MCF 10A (cell line): Measurements from ENCODE around the gene ENTR1. TPM values are rescaled to one million over a fixed set of nuclear protein-coding genes. Genes with fewer than 3 reads are reported as not detected.
"Not testable (repeated sequence)": the region's sequence is repeated elsewhere in the genome, so short reads cannot be mapped to it uniquely, and the experiment has no call there.

Experiments
- BruUV-seq: library from RNA; stranded (reverse); fragments of 400-500 nt; replicated peaks from 2 replicates; lab custom pipeline; 2021; lab: Mats Ljungman, UMichigan
- CTCF ChIA-PET: fragments of 300-600 bp; sonication (Branson Sonifier 250); formaldehyde crosslinking; extraction: SDS; loops from one replicate; lab custom pipeline; 2021; ENCODE audit warnings: antibody characterized with exemption, inconsistent platforms; lab: Yijun Ruan, JAX
- POLR2A ChIA-PET: fragments of 300-600, 350-650 bp; sonication (Branson Sonifier 250); formaldehyde crosslinking; extraction: SDS; loops from one replicate; lab custom pipeline; 2020; ENCODE audit warnings: antibody characterized with exemption, inconsistent platforms; lab: Yijun Ruan, JAX
- DNase-seq: peaks from one replicate; pipeline ENCODE4 v3.0.0-alpha.2; 2018; ENCODE audit not compliant: unreplicated experiment
- H3K27ac Mint-ChIP-seq: one replicate; pipeline ENCODE4 v1.8.0; 2022; ENCODE audit warnings: mild to moderate bottlenecking, low read depth, mixed read lengths; ENCODE audit not compliant: unreplicated experiment
- H3K27me3 Mint-ChIP-seq: one replicate; pipeline ENCODE4 v1.8.0; 2022; ENCODE audit warnings: mixed read lengths; ENCODE audit not compliant: insufficient read depth, unreplicated experiment
- H3K36me3 Mint-ChIP-seq: one replicate; pipeline ENCODE4 v1.8.0; 2022; ENCODE audit warnings: mild to moderate bottlenecking, moderate library complexity, mixed read lengths; ENCODE audit not compliant: insufficient read depth, unreplicated experiment
- H3K4me1 Mint-ChIP-seq: one replicate; pipeline ENCODE4 v1.8.0; 2022; ENCODE audit warnings: mixed read lengths; ENCODE audit not compliant: insufficient read depth, unreplicated experiment
- H3K4me3 Mint-ChIP-seq: one replicate; pipeline ENCODE4 v1.8.0; 2022; ENCODE audit warnings: mild to moderate bottlenecking, moderate library complexity, mixed read lengths; ENCODE audit not compliant: unreplicated experiment
- H3K9me3 Mint-ChIP-seq: one replicate; pipeline ENCODE4 v1.8.0; 2022; ENCODE audit warnings: mixed read lengths; ENCODE audit not compliant: unreplicated experiment
- CTCF ChIP-seq: fragments of 200-600 bp; IDR thresholded peaks from one replicate; pipeline ENCODE4 v1.8.0; 2022; ENCODE audit warnings: antibody characterized with exemption, mild to moderate bottlenecking; ENCODE audit not compliant: unreplicated experiment
- intact Hi-C: fragments of 100-400 bp; cut with micrococcal nuclease; formaldehyde crosslinking; loops from 2 replicates; pipeline ENCODE4 v1.14.1; 2022
- total RNA-seq: library from RNA; stranded (reverse); gene quantifications from 2 replicates; pipeline ENCODE4 v1.2.3, GENCODE V29; 2022

Gene ENTR1
- total RNA-seq, 1 experiment from 2014 or later = 82.2 TPM

GRCh38 chr9:136412962-136413361 is 2.5 kb upstream of the ENTR1 start:
- intact Hi-C loops = no loop called here
- Mint-ChIP-seq H3K4me3 (no peak overlapping the region), H3K27ac (no peak overlapping the region), H3K27me3 (no peaks in the 10 kb centered on the region), H3K4me1 (peaks cover 19% of the 10 kb centered on the region), H3K36me3 (peaks cover 63% of the 10 kb centered on the region), H3K9me3 (no peaks in the 10 kb centered on the region)
- POLR2A ChIA-PET = interaction anchor here (0.6 to 5.1 kb wide), 5 partner anchors 12 to 215 kb away, joined by 3 to 34 read pairs (median 5); partner anchors contain the start of gene INPP5E
- no peak for TF ChIP-seq CTCF
- CTCF ChIA-PET = interaction anchor here (1.8 to 2.5 kb wide), 3 partner anchors 11 to 213 kb away, joined by 4 to 9 read pairs (median 6); no protein-coding TSS in a partner anchor
- DNase-seq = no peak
- no TSS peak for BruUV-seq

GRCh38 chr9:136411378-136411777 is 964 bp upstream of the ENTR1 start:
- Mint-ChIP-seq H3K9me3 (no peaks in the 10 kb centered on the region), H3K27ac (peak overlapping the region; percentile 97), H3K4me1 (peaks cover 19% of the 10 kb centered on the region), H3K4me3 (peak overlapping the region; percentile 96), H3K27me3 (no peaks in the 10 kb centered on the region), H3K36me3 (peaks cover 63% of the 10 kb centered on the region)
- ChIA-PET POLR2A (interaction anchor here (0.7 to 5.1 kb wide), 9 partner anchors 8 to 83 kb away, joined by 3 to 37 read pairs (median 6); partner anchors contain the start of genes DNLZ, INPP5E and SNAPC4), CTCF (interaction anchor here (2.5 kb wide), 1 partner anchor 13 kb away, joined by 6 read pairs; no protein-coding TSS in a partner anchor)
- DNase-seq = no peak
- no peak for TF ChIP-seq CTCF
- BruUV-seq = TSS peak; percentile 44
- intact Hi-C loops = no loop called here

- DNase-seq = peak; percentile 46
- Mint-ChIP-seq H3K27ac (peak overlapping the region; percentile 97), H3K9me3 (no peaks in the 10 kb centered on the region), H3K4me3 (peak overlapping the region; percentile 96), H3K27me3 (no peaks in the 10 kb centered on the region), H3K4me1 (peaks cover 19% of the 10 kb centered on the region), H3K36me3 (peaks cover 65% of the 10 kb centered on the region)
- POLR2A ChIA-PET = interaction anchor here (0.5 to 5.1 kb wide), 17 partner anchors 8 to 814 kb away, joined by 3 to 37 read pairs (median 3); partner anchors contain the start of genes DNLZ, INPP5E, SNAPC4 and TMEM141
- BruUV-seq = TSS peak; percentile 54
- no peak for TF ChIP-seq CTCF
- intact Hi-C loops = no loop called here
- CTCF ChIA-PET = interaction anchor here (0.6 to 1.7 kb wide), 5 partner anchors 9 to 74 kb away, joined by 3 to 14 read pairs (median 3); no protein-coding TSS in a partner anchor
These were observed 608 bp downstream of the ENTR1 start for GRCh38 chr9:136409557-136410455.

GRCh38 chr9:136407911-136408310 is 2.5 kb downstream of the ENTR1 start:
- no peaks in the 10 kb centered on the region for H3K27me3 Mint-ChIP-seq
- H3K4me3 Mint-ChIP-seq = no peak overlapping the region
- H3K9me3 Mint-ChIP-seq = no peaks in the 10 kb centered on the region

GRCh38 chr9:136407061-136407460 is 3.4 kb downstream of the ENTR1 start:
- BruUV-seq, intact Hi-C loops, H3K4me3 Mint-ChIP-seq, H3K27me3 Mint-ChIP-seq, H3K9me3 Mint-ChIP-seq, H3K27ac Mint-ChIP-seq, DNase-seq: not testable (repeated sequence)
- ChIA-PET CTCF (interaction anchor here (0.6 kb wide), 1 partner anchor 8 kb away, joined by 3 read pairs; no protein-coding TSS in a partner anchor), POLR2A (interaction anchor here (0.6 kb wide), 1 partner anchor 320 kb away, joined by 3 read pairs; no protein-coding TSS in a partner anchor)
- Mint-ChIP-seq H3K36me3 (peaks cover 54% of the 10 kb centered on the region), H3K4me1 (peaks cover 18% of the 10 kb centered on the region)

More at GRCh38 chr9:136407911-136408310, 2.5 kb downstream of the ENTR1 start:
- no peak for DNase-seq
- CTCF ChIA-PET = interaction anchor here (0.6 kb wide), 2 partner anchors 41 to 65 kb away, joined by 3 read pairs; no protein-coding TSS in a partner anchor
- Mint-ChIP-seq H3K36me3 (peaks cover 58% of the 10 kb centered on the region), H3K4me1 (peaks cover 19% of the 10 kb centered on the region), H3K27ac (no peak overlapping the region)
- TF ChIP-seq CTCF = no peak
- POLR2A ChIA-PET = no interaction called here
- intact Hi-C loops = no loop called here
- no TSS peak for BruUV-seq
